Measurements from ENCODE around the gene RBMS1.

GRCh38 chr2:160293391-160294091 is 200.1 kb downstream of the RBMS1 start:
- TF ChIP-seq CTCF (IDR thresholded peaks at IDR 0.05) = no peak
- no peak for TF ChIP-seq EZH2 (IDR thresholded peaks at IDR 0.05; ENCODE audit: borderline replicate concordance, insufficient read depth, low read depth, low read length, poor library complexity, severe bottlenecking)
